ENCODE measurements around the gene WDR86. TPM values are rescaled to one million over a fixed set of nuclear protein-coding genes. Genes with fewer than 3 reads are reported as not detected.

Gene WDR86
- total RNA-seq, 4 donors from 2014 or later, result 8.3 to 51.2 (median 15.6) TPM

- TF ChIP-seq CTCF (IDR thresholded peaks at IDR 0.05; ENCODE audit: low read depth), result no peak
These were observed 785 bp downstream of the WDR86 start for GRCh38 chr7:151408839-151409666.

GRCh38 chr7:151408498-151408838 lies 1.4 kb downstream of the WDR86 start:
- no peak for TF ChIP-seq CTCF (IDR thresholded peaks at IDR 0.05; ENCODE audit: low read depth)

- TF ChIP-seq CTCF (IDR thresholded peaks at IDR 0.05; ENCODE audit: low read depth), result no peak
These were observed 2.8 kb downstream of the WDR86 start for GRCh38 chr7:151406886-151407583.

GRCh38 chr7:151406051-151406875 lies 3.6 kb downstream of the WDR86 start:
- TF ChIP-seq CTCF (IDR thresholded peaks at IDR 0.05; ENCODE audit: low read depth), result no peak

GRCh38 chr7:151405588-151405987 lies 4.2 kb downstream of the WDR86 start:
- TF ChIP-seq CTCF (IDR thresholded peaks at IDR 0.05; ENCODE audit: low read depth), result no peak

- no peak for TF ChIP-seq CTCF (IDR thresholded peaks at IDR 0.05; ENCODE audit: low read depth)
These were observed 4.8 kb downstream of the WDR86 start for GRCh38 chr7:151405056-151405455.

Measured in subcutaneous adipose tissue (tissue), 4 donors.